K562 treated with DMSO at 1 percent for 48 hours (cell line): Measurements from ENCODE around the gene HEPACAM. TPM values are rescaled to one million over a fixed set of nuclear protein-coding genes. Genes with fewer than 3 reads are reported as not detected.

ENCODE experiments used
- total RNA-seq: library from RNA; unstranded; fragments of 300-600 nt; gene quantifications from 2 replicates; pipeline ENCODE4 v1.2.3, GENCODE V29; 2022; ENCODE audit warnings: low replicate concordance; ENCODE audit errors: extremely low read depth

HEPACAM gene, protein sequence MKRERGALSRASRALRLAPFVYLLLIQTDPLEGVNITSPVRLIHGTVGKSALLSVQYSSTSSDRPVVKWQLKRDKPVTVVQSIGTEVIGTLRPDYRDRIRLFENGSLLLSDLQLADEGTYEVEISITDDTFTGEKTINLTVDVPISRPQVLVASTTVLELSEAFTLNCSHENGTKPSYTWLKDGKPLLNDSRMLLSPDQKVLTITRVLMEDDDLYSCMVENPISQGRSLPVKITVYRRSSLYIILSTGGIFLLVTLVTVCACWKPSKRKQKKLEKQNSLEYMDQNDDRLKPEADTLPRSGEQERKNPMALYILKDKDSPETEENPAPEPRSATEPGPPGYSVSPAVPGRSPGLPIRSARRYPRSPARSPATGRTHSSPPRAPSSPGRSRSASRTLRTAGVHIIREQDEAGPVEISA
- not detected in 2 replicates for total RNA-seq

GRCh38 chr11:124935548-124936514 is at the start of gene HEPACAM:
Gene HEPACAM (minus strand): TSS chr11:124936047. CDS start chr11:124936006, 41 bp downstream.

DNA sequence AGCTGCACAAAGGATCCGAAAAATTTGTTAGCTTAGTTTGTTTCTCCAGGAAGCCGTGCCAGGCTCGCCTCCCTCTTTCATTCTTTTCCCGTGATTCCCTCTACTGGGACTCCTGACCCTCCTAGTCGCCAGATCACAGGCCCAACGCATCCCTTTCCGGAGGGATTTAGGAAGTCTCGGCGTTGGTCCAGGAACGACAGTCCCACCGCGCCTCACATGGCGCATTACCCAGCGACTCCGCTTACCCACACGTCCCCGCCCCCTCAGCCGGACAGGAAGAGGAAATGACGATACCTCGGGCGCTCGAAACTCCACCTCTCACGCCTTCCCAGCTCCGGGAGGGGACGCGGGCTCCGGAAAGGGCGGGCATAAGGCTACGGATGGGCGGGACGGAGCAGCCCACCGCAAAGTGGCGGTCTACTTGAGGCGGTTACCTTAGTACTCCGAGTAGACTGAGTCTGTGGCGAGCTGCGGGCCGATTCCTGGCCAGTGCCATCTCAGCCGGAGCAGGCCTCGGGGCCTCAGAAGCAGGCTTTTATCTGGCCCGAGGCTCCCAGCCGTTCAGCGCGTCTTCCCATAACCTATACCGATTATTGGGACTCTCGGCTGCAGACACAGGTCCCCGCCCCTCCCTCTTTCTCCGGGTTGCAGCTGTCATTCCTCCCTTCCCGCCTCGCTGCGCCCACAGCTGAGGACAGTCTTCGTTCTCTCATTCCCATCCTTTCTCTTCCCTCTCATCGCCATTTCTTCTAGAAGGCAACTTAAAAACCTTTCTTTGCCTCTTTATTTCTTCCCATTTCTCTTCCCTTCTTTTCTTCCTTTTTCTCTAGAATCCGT is 18.1 kb upstream of the HEPACAM start, which contains the start of gene CCDC15:
CCDC15 (plus strand) TSS at position 450 of the 837 bp plus-strand sequence. CDS start 531 bp downstream, outside the sequence.

DNA sequence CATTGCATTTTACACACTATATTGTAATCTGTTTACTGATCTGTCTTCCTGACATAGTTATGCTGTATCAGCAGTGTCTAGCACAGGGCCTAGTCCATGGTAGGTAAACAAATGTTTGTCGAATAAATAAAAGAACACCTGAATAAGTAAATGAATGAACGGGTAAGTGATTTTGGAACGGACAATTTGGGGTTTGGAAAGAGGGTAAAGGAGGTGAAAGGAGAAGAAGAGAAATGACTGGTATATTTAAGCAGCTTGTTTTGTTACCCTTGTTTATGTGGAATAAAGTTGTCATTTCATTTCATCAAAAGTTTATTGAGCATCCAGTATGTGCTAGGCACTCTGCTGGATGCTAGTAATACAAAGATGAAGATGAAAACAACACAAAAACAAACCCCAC is 16.9 kb downstream of the HEPACAM start, which contains the start of gene HEPN1:
HEPN1 (plus strand) TSS at position 301 of the 400 bp plus-strand sequence.

GRCh38 chr11:124897674-124898262 is 38.1 kb downstream of the HEPACAM start, which contains the start of gene ROBO4:
Gene ROBO4 (minus strand): TSS chr11:124897865. CDS start chr11:124897795, 70 bp downstream.

Other genes starting within 250 kb of the HEPACAM start
- gene NRGN, start 196.1 kb downstream of the HEPACAM start, total RNA-seq = not detected in 2 replicates
- gene VSIG2, start 183.8 kb downstream of the HEPACAM start, total RNA-seq = not detected in 2 replicates
- not detected in 2 replicates for gene ESAM, start 173.8 kb downstream of the HEPACAM start, total RNA-seq
- gene MSANTD2, start 135.6 kb downstream of the HEPACAM start, total RNA-seq = not detected in 2 replicates
- gene ROBO3, start 70.6 kb downstream of the HEPACAM start, total RNA-seq = not detected in 2 replicates
- not detected in 2 replicates for gene ROBO4, start 38.2 kb downstream of the HEPACAM start, total RNA-seq
- gene HEPN1, start 16.8 kb downstream of the HEPACAM start, total RNA-seq = not detected in 2 replicates
- not detected in 2 replicates for gene CCDC15, start 18.2 kb upstream of the HEPACAM start, total RNA-seq
- gene SLC37A2, start 127.3 kb upstream of the HEPACAM start, total RNA-seq = not detected in 2 replicates
- gene TMEM218, start 175.6 kb upstream of the HEPACAM start, total RNA-seq = not detected in 2 replicates
- gene PKNOX2, start 228.7 kb upstream of the HEPACAM start, total RNA-seq = not detected in 2 replicates